Effector CD8-positive, alpha-beta T cell (primary cell): Measurements from ENCODE around the gene PSMC3.

Experiments
- DNase-seq: peaks from one replicate; lab custom pipeline; 2025; lab: John Stamatoyannopoulos, UW
- total RNA-seq, 4 experiments: gene quantifications; one replicate each; lab custom pipeline; 2026; lab: John Stamatoyannopoulos, UW

Gene PSMC3
- total RNA-seq, result 80.2 to 156 (median 87.5) reads per million in 4 experiments

GRCh38 chr11:47426062-47426956, at the start of gene PSMC3:
Gene PSMC3 (minus strand): TSS chr11:47426439. CDS start chr11:47426279, 160 bp downstream.
- peak; percentile 99 for DNase-seq

GRCh38 chr11:47470671-47471070, 44.4 kb upstream of the PSMC3 start:
- no peak for DNase-seq

GRCh38 chr11:47469361-47470179, 43.3 kb upstream of the PSMC3 start:
- DNase-seq, result no peak

- DNase-seq, result no peak
Observed at GRCh38 chr11:47468598-47469214, 42.5 kb upstream of the PSMC3 start.

- no peak for DNase-seq
Observed at GRCh38 chr11:47467357-47467756, 41.1 kb upstream of the PSMC3 start.

- DNase-seq, result no peak
Observed at GRCh38 chr11:47466701-47467250, 40.5 kb upstream of the PSMC3 start.

- DNase-seq, result no peak
Observed at GRCh38 chr11:47466201-47466600, 40.0 kb upstream of the PSMC3 start.

GRCh38 chr11:47464483-47464882, 38.2 kb upstream of the PSMC3 start:
- no peak for DNase-seq

GRCh38 chr11:47461876-47462275, 35.6 kb upstream of the PSMC3 start:
- no peak for DNase-seq

- no peak for DNase-seq
Observed at GRCh38 chr11:47460571-47461235, 34.5 kb upstream of the PSMC3 start.

- DNase-seq, result peak; percentile 31
Observed at GRCh38 chr11:47454258-47454671, 28.0 kb upstream of the PSMC3 start.

GRCh38 chr11:47453365-47453764, 27.1 kb upstream of the PSMC3 start:
- no peak for DNase-seq

GRCh38 chr11:47451990-47452389, 25.8 kb upstream of the PSMC3 start:
- DNase-seq, result no peak

- no peak for DNase-seq
Observed at GRCh38 chr11:47451436-47451835, 25.2 kb upstream of the PSMC3 start.

- no peak for DNase-seq
Observed at GRCh38 chr11:47449541-47449940, 23.3 kb upstream of the PSMC3 start.

- no peak for DNase-seq
Observed at GRCh38 chr11:47448566-47449427, 22.6 kb upstream of the PSMC3 start, which contains the start of gene RAPSN. Gene RAPSN (minus strand): TSS chr11:47449136. CDS start chr11:47448964, 172 bp downstream.

- DNase-seq, result no peak
Observed at GRCh38 chr11:47447906-47448305, 21.7 kb upstream of the PSMC3 start.

GRCh38 chr11:47446833-47447232, 20.6 kb upstream of the PSMC3 start:
- DNase-seq, result no peak

- DNase-seq, result no peak
Observed at GRCh38 chr11:47445840-47446239, 19.6 kb upstream of the PSMC3 start.

- no peak for DNase-seq
Observed at GRCh38 chr11:47443817-47444216, 17.6 kb upstream of the PSMC3 start.
